ENCODE data around the gene ALDH1L1.

Gene ALDH1L1

DNA sequence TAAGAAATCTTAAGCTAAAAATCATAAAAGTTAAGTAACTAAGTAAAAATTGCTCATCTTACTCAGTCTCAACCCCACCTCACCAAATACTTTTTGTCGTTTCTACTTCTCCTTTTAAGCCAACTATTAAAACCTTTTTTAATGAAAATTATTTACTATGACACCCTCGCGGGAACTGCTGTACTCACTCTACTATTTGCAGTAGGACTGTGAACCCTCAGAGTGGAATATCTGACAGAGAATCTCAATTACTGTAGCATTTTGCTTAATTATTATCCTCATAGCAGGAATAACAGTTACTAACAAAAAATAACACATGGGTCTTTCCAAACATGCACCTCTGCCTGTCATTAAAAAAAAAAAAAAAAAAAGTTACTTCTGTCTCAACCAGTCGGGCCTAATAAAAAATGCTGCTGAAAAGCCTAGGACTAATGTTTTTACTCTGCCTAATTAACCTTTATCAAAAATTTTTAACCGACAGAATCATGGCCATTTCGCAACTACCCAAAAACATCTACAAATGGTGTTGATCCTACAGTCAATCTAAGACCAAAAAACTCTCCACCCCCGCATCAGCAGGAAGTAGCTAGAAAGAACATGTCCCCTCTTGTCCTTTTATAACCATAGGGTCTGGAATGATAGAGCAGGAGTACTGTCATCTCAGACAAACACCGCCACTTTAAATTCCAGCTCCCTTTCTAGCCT is 10.2 kb downstream of the ALDH1L1 start:
- no peak overlapping the region for H3K27ac ChIP-seq
- no peak for TF ChIP-seq CTCF (conservative IDR thresholded peaks at IDR 0.05)

- no peak for TF ChIP-seq CTCF (conservative IDR thresholded peaks at IDR 0.05)
- no peak overlapping the region for H3K27ac ChIP-seq
Observed at GRCh38 chr3:126167566-126167965, 12.8 kb downstream of the ALDH1L1 start.

- TF ChIP-seq CTCF (conservative IDR thresholded peaks at IDR 0.05), result no peak
Observed at GRCh38 chr3:126166009-126166408, 14.4 kb downstream of the ALDH1L1 start.

GRCh38 chr3:126161309-126161708 is 19.1 kb downstream of the ALDH1L1 start:
- no peak for TF ChIP-seq CTCF (conservative IDR thresholded peaks at IDR 0.05)

More at GRCh38 chr3:126166009-126166408, 14.4 kb downstream of the ALDH1L1 start:
- H3K27ac ChIP-seq, result no peak overlapping the region

GRCh38 chr3:126160243-126161210 is 19.9 kb downstream of the ALDH1L1 start:
- TF ChIP-seq CTCF (conservative IDR thresholded peaks at IDR 0.05), result no peak
- H3K27ac ChIP-seq, result no peak overlapping the region

More at GRCh38 chr3:126161309-126161708, 19.1 kb downstream of the ALDH1L1 start:
- H3K27ac ChIP-seq, result no peak overlapping the region

GRCh38 chr3:126159476-126159875 is 20.9 kb downstream of the ALDH1L1 start:
- no peak overlapping the region for H3K27ac ChIP-seq
- TF ChIP-seq CTCF (conservative IDR thresholded peaks at IDR 0.05), result no peak

- no peak for TF ChIP-seq CTCF (conservative IDR thresholded peaks at IDR 0.05)
- H3K27ac ChIP-seq, result no peak overlapping the region
Observed at GRCh38 chr3:126158912-126159454, 21.4 kb downstream of the ALDH1L1 start.
